ENCODE measurements around the gene ITGA11. TPM values are rescaled to one million over a fixed set of nuclear protein-coding genes. Genes with fewer than 3 reads are reported as not detected.
A peak's percentile ranks its signal among the peaks of the same experiment; 100 is the strongest.

The ITGA11 gene
- total and polyA plus RNA-seq, 2 experiments from 2014 or later: 0.03 to 0.40 TPM

- H3K36me3 ChIP-seq (ENCODE audit: insufficient read depth): no peaks in the 10 kb centered on the region
- Mint-ChIP-seq H3K4me3 (peak overlapping the region; percentile 1; the same call in 1 of the 3 replicates), H3K4me1 (peaks cover 48% of the 10 kb centered on the region), H3K27ac (no peak overlapping the region), H3K36me3 (ENCODE audit: low read depth) (no peaks in the 10 kb centered on the region), H3K27me3 (ENCODE audit: insufficient read depth, low read depth, poor library complexity) (peaks cover 13% of the 10 kb centered on the region), H3K9me3 (no peaks in the 10 kb centered on the region)
- H3K9me2 ChIP-seq (ENCODE audit: insufficient read depth): no peaks in the 10 kb centered on the region
- peak overlapping the region; percentile 57 for H3K4me2 ChIP-seq
- no peak overlapping the region for H3K27ac ChIP-seq (ENCODE audit: low read depth)
- H3K4me1 ChIP-seq (ENCODE audit: insufficient read depth): peaks cover 19% of the 10 kb centered on the region
- no peaks in the 10 kb centered on the region for H3F3A ChIP-seq (replicated peaks; ENCODE audit: low read depth)
- DNase-seq (ENCODE audit: low spot score) (no peak), ATAC-seq (peak; percentile 71)
- no peaks in the 10 kb centered on the region for H3K79me2 ChIP-seq (replicated peaks; ENCODE audit: insufficient read depth)
- no peak for TF ChIP-seq CREB1 (CRISPR knock-in tag; IDR thresholded peaks at IDR 0.05; ENCODE audit: low read depth)
- TF ChIP-seq REST (IDR thresholded peaks at IDR 0.05; ENCODE audit: unreplicated experiment): no peak
- TF ChIP-seq JUNB (IDR thresholded peaks at IDR 0.05; ENCODE audit: unreplicated experiment): no peak
- no peak for TF ChIP-seq EZH2phosphoT487 (IDR thresholded peaks at IDR 0.05; ENCODE audit: unreplicated experiment)
- no peak for TF ChIP-seq STAT1 (IDR thresholded peaks at IDR 0.05; ENCODE audit: unreplicated experiment)
- TF ChIP-seq ZNF331 (CRISPR knock-in tag; IDR thresholded peaks at IDR 0.05; ENCODE audit: low read depth): no peak
- no peak for TF ChIP-seq ZNF114 (CRISPR knock-in tag; IDR thresholded peaks at IDR 0.05)
- TF ChIP-seq POLR2AphosphoS5 (IDR thresholded peaks at IDR 0.05; ENCODE audit: low read depth): no peak
- no peak for TF ChIP-seq CTCF (conservative IDR thresholded peaks at IDR 0.05; ENCODE audit: low read depth in 2 of 2)
- TF ChIP-seq EZH2 (IDR thresholded peaks at IDR 0.05; ENCODE audit: low read depth, unreplicated experiment): no peak
- no peak for TF ChIP-seq ZNF462 (CRISPR knock-in tag; IDR thresholded peaks at IDR 0.05)
- TF ChIP-seq NANOG (IDR thresholded peaks at IDR 0.05; ENCODE audit: borderline replicate concordance): no peak
- TF ChIP-seq ETS1 (IDR thresholded peaks at IDR 0.05): no peak
- H3K4me3 ChIP-seq: no peak overlapping the region
- peak overlapping the region; percentile 95 for H2AFZ ChIP-seq
- H4K20me1 ChIP-seq (replicated peaks; ENCODE audit: insufficient read depth): no peaks in the 10 kb centered on the region
- H3K27me3 ChIP-seq (ENCODE audit: insufficient read depth): no peaks in the 10 kb centered on the region
Measured at GRCh38 chr15:68330901-68331300, 101.1 kb downstream of the ITGA11 start.

Measured in GM23338 (cell line).